ENCODE results near the gene TRABD2A.

The TRABD2A gene

GRCh38 chr2:84833481-84834150, 47.3 kb downstream of the TRABD2A start:
- Histone ChIP-seq H2BK12ac (ENCODE audit: low read length in 2 of 2) (no peak overlapping the region), H3K27ac (ENCODE audit: low read length, poor library complexity, severe bottlenecking) (no peak overlapping the region), H3K9ac (ENCODE audit: low read length) (no peak overlapping the region), H3K4ac (ENCODE audit: low read depth in 1 of 2, low read length in 2 of 2) (no peak overlapping the region), H3K36me3 (ENCODE audit: control insufficient read depth in 1 of 2, insufficient read depth in 2 of 2, low read depth in 1 of 2, low read length in 2 of 2) (peaks cover 0 to 3% of the 10 kb centered on the region in 2 experiments), H3K4me3 (ENCODE audit: insufficient read depth in 1 of 2, low read depth in 1 of 2, low read length in 2 of 2) (no peak overlapping the region), H3K18ac (ENCODE audit: low read depth in 1 of 2, low read length in 2 of 2) (no peak overlapping the region), H2BK120ac (ENCODE audit: low read depth, low read length) (no peak overlapping the region), H2BK5ac (ENCODE audit: low read depth, low read length, poor library complexity, severe bottlenecking) (no peak overlapping the region), H4K91ac (ENCODE audit: low read length) (no peak overlapping the region), H4K8ac (ENCODE audit: low read length) (peak overlapping the region; percentile 38), H3K14ac (ENCODE audit: low read length in 2 of 2) (peak overlapping the region in 1 of 2 experiments; percentile 18), H3K9me3 (ENCODE audit: control insufficient read depth, low read length) (peaks cover 20% of the 10 kb centered on the region), H3K27me3 (ENCODE audit: control insufficient read depth in 1 of 2, insufficient read depth in 1 of 2, low read length in 2 of 2) (peaks cover 0 to 6% of the 10 kb centered on the region in 2 experiments), H3K4me2 (ENCODE audit: low read length, poor library complexity, severe bottlenecking) (no peak overlapping the region), H2AK5ac (ENCODE audit: low read length, severe bottlenecking) (no peak overlapping the region), H3K4me1 (ENCODE audit: control insufficient read depth, insufficient read depth, low read depth, low read length) (peaks cover 12% of the 10 kb centered on the region), H2AFZ (ENCODE audit: low read depth, low read length) (no peak overlapping the region), H3K79me1 (replicated peaks; ENCODE audit: low read length, poor library complexity, severe bottlenecking) (no peaks in the 10 kb centered on the region), H3K23ac (ENCODE audit: low read length in 2 of 2) (no peak overlapping the region), H2BK15ac (ENCODE audit: low read depth, poor library complexity, severe bottlenecking) (no peak overlapping the region)
- no peak for DNase-seq
- WGBS: 85% methylated on average over 12 of the region's 12 CpGs

- H3K27ac ChIP-seq (ENCODE audit: low read length, poor library complexity, severe bottlenecking): no peak overlapping the region
- H3K79me1 ChIP-seq (replicated peaks; ENCODE audit: low read length, poor library complexity, severe bottlenecking): no peaks in the 10 kb centered on the region
- H2BK5ac ChIP-seq (ENCODE audit: low read depth, low read length, poor library complexity, severe bottlenecking): no peak overlapping the region
- no peak overlapping the region for H2BK12ac ChIP-seq (ENCODE audit: low read length in 2 of 2)
- H4K91ac ChIP-seq (ENCODE audit: low read length): no peak overlapping the region
- peaks cover 20% of the 10 kb centered on the region for H3K9me3 ChIP-seq (ENCODE audit: control insufficient read depth, low read length)
- no peak overlapping the region for H3K23ac ChIP-seq (ENCODE audit: low read length in 2 of 2)
- H2BK15ac ChIP-seq (ENCODE audit: low read depth, poor library complexity, severe bottlenecking): no peak overlapping the region
- H3K9ac ChIP-seq (ENCODE audit: low read length): no peak overlapping the region
- H3K4me1 ChIP-seq (ENCODE audit: control insufficient read depth, insufficient read depth, low read depth, low read length): peaks cover 12% of the 10 kb centered on the region
- H3K27me3 ChIP-seq (ENCODE audit: control insufficient read depth in 1 of 2, insufficient read depth in 1 of 2, low read length in 2 of 2): peaks cover 3 to 9% of the 10 kb centered on the region in 2 experiments
- no peak overlapping the region for H3K4me3 ChIP-seq (ENCODE audit: insufficient read depth in 1 of 2, low read depth in 1 of 2, low read length in 2 of 2)
- H3K4ac ChIP-seq (ENCODE audit: low read depth in 1 of 2, low read length in 2 of 2): no peak overlapping the region
- no peak overlapping the region for H3K18ac ChIP-seq (ENCODE audit: low read depth in 1 of 2, low read length in 2 of 2)
- H2AK5ac ChIP-seq (ENCODE audit: low read length, severe bottlenecking): no peak overlapping the region
- H3K14ac ChIP-seq (ENCODE audit: low read length in 2 of 2): no peak overlapping the region
- no peak overlapping the region for H3K4me2 ChIP-seq (ENCODE audit: low read length, poor library complexity, severe bottlenecking)
- WGBS: 71% methylated on average over 3 of the region's 5 CpGs
- no peak for DNase-seq
- no peak overlapping the region for H4K8ac ChIP-seq (ENCODE audit: low read length)
- H2BK120ac ChIP-seq (ENCODE audit: low read depth, low read length): no peak overlapping the region
- no peak overlapping the region for H2AFZ ChIP-seq (ENCODE audit: low read depth, low read length)
- peaks cover 0 to 3% of the 10 kb centered on the region in 2 experiments for H3K36me3 ChIP-seq (ENCODE audit: control insufficient read depth in 1 of 2, insufficient read depth in 2 of 2, low read depth in 1 of 2, low read length in 2 of 2)
These were observed 48.0 kb downstream of the TRABD2A start for GRCh38 chr2:84832772-84833461.

GRCh38 chr2:84830758-84831500, 50.0 kb downstream of the TRABD2A start:
- H3K36me3 ChIP-seq (ENCODE audit: control insufficient read depth in 1 of 2, insufficient read depth in 2 of 2, low read depth in 1 of 2, low read length in 2 of 2): peaks cover 0 to 3% of the 10 kb centered on the region in 2 experiments
- no peak overlapping the region for H2AK5ac ChIP-seq (ENCODE audit: low read length, severe bottlenecking)
- no peak overlapping the region for H2BK120ac ChIP-seq (ENCODE audit: low read depth, low read length)
- no peak overlapping the region for H3K4me3 ChIP-seq (ENCODE audit: insufficient read depth in 1 of 2, low read depth in 1 of 2, low read length in 2 of 2)
- DNase-seq: no peak
- H2BK12ac ChIP-seq (ENCODE audit: low read length in 2 of 2): no peak overlapping the region
- 85% methylated on average over 10 of the region's 10 CpGs for WGBS
- no peaks in the 10 kb centered on the region for H3K79me1 ChIP-seq (replicated peaks; ENCODE audit: low read length, poor library complexity, severe bottlenecking)
- H3K23ac ChIP-seq (ENCODE audit: low read length in 2 of 2): no peak overlapping the region
- no peak overlapping the region for H3K4me2 ChIP-seq (ENCODE audit: low read length, poor library complexity, severe bottlenecking)
- no peak overlapping the region for H3K9ac ChIP-seq (ENCODE audit: low read length)
- no peak overlapping the region for H2BK5ac ChIP-seq (ENCODE audit: low read depth, low read length, poor library complexity, severe bottlenecking)
- H3K4ac ChIP-seq (ENCODE audit: low read depth in 1 of 2, low read length in 2 of 2): no peak overlapping the region
- H3K4me1 ChIP-seq (ENCODE audit: control insufficient read depth, insufficient read depth, low read depth, low read length): peaks cover 12% of the 10 kb centered on the region
- H3K14ac ChIP-seq (ENCODE audit: low read length in 2 of 2): no peak overlapping the region
- H4K8ac ChIP-seq (ENCODE audit: low read length): no peak overlapping the region
- no peak overlapping the region for H3K27ac ChIP-seq (ENCODE audit: low read length, poor library complexity, severe bottlenecking)
- H3K18ac ChIP-seq (ENCODE audit: low read depth in 1 of 2, low read length in 2 of 2): no peak overlapping the region
- peaks cover 4 to 17% of the 10 kb centered on the region in 2 experiments for H3K27me3 ChIP-seq (ENCODE audit: control insufficient read depth in 1 of 2, insufficient read depth in 1 of 2, low read length in 2 of 2)
- peaks cover 7% of the 10 kb centered on the region for H3K9me3 ChIP-seq (ENCODE audit: control insufficient read depth, low read length)
- H2AFZ ChIP-seq (ENCODE audit: low read depth, low read length): no peak overlapping the region
- no peak overlapping the region for H4K91ac ChIP-seq (ENCODE audit: low read length)
- no peak overlapping the region for H2BK15ac ChIP-seq (ENCODE audit: low read depth, poor library complexity, severe bottlenecking)

- H3K36me3 ChIP-seq (ENCODE audit: control insufficient read depth in 1 of 2, insufficient read depth in 2 of 2, low read depth in 1 of 2, low read length in 2 of 2): peaks cover 0 to 3% of the 10 kb centered on the region in 2 experiments
- H4K8ac ChIP-seq (ENCODE audit: low read length): no peak overlapping the region
- H3K4ac ChIP-seq (ENCODE audit: low read depth in 1 of 2, low read length in 2 of 2): no peak overlapping the region
- H2BK120ac ChIP-seq (ENCODE audit: low read depth, low read length): no peak overlapping the region
- H3K14ac ChIP-seq (ENCODE audit: low read length in 2 of 2): no peak overlapping the region
- peaks cover 3% of the 10 kb centered on the region for H3K9me3 ChIP-seq (ENCODE audit: control insufficient read depth, low read length)
- no peak overlapping the region for H2BK5ac ChIP-seq (ENCODE audit: low read depth, low read length, poor library complexity, severe bottlenecking)
- H3K27me3 ChIP-seq (ENCODE audit: control insufficient read depth in 1 of 2, insufficient read depth in 1 of 2, low read length in 2 of 2): peaks cover 4 to 17% of the 10 kb centered on the region in 2 experiments
- no peak overlapping the region for H2BK15ac ChIP-seq (ENCODE audit: low read depth, poor library complexity, severe bottlenecking)
- H3K23ac ChIP-seq (ENCODE audit: low read length in 2 of 2): no peak overlapping the region
- H3K4me2 ChIP-seq (ENCODE audit: low read length, poor library complexity, severe bottlenecking): no peak overlapping the region
- no peak overlapping the region for H2AFZ ChIP-seq (ENCODE audit: low read depth, low read length)
- no peak overlapping the region for H2AK5ac ChIP-seq (ENCODE audit: low read length, severe bottlenecking)
- no peak overlapping the region for H3K18ac ChIP-seq (ENCODE audit: low read depth in 1 of 2, low read length in 2 of 2)
- 76% methylated on average over 11 of the region's 11 CpGs for WGBS
- H2BK12ac ChIP-seq (ENCODE audit: low read length in 2 of 2): no peak overlapping the region
- no peak overlapping the region for H3K4me3 ChIP-seq (ENCODE audit: insufficient read depth in 1 of 2, low read depth in 1 of 2, low read length in 2 of 2)
- DNase-seq: no peak
- no peak overlapping the region for H3K9ac ChIP-seq (ENCODE audit: low read length)
- peaks cover 12% of the 10 kb centered on the region for H3K4me1 ChIP-seq (ENCODE audit: control insufficient read depth, insufficient read depth, low read depth, low read length)
- no peak overlapping the region for H4K91ac ChIP-seq (ENCODE audit: low read length)
- H3K79me1 ChIP-seq (replicated peaks; ENCODE audit: low read length, poor library complexity, severe bottlenecking): no peaks in the 10 kb centered on the region
- H3K27ac ChIP-seq (ENCODE audit: low read length, poor library complexity, severe bottlenecking): no peak overlapping the region
These were observed 50.8 kb downstream of the TRABD2A start for GRCh38 chr2:84830095-84830494.

Data from mesenchymal stem cell (in vitro differentiated cells and primary cell).